ENCODE data around the gene NMNAT2. TPM values are rescaled to one million over a fixed set of nuclear protein-coding genes. Genes with fewer than 3 reads are reported as not detected.

Gene NMNAT2
- total and polyA plus RNA-seq, 2 of the 8 experiments (the other 6 are each of a cell fraction or from before 2014, with no cell fraction given) = 6.5 to 20.9 TPM

- TF ChIP-seq BCL11A (IDR thresholded peaks at IDR 0.05; ENCODE audit: low read depth in 2 of 2, low read length in 2 of 2) (no peak), SIX5 (IDR thresholded peaks at IDR 0.05; ENCODE audit: low read depth, low read length) (no peak), YY1 (IDR thresholded peaks at IDR 0.05; ENCODE audit: low read depth, low read length) (no peak)
Observed at GRCh38 chr1:183346276-183346732, 71.9 kb downstream of the NMNAT2 start (continued).
